ENCODE data around the gene PTPRE.

DNA sequence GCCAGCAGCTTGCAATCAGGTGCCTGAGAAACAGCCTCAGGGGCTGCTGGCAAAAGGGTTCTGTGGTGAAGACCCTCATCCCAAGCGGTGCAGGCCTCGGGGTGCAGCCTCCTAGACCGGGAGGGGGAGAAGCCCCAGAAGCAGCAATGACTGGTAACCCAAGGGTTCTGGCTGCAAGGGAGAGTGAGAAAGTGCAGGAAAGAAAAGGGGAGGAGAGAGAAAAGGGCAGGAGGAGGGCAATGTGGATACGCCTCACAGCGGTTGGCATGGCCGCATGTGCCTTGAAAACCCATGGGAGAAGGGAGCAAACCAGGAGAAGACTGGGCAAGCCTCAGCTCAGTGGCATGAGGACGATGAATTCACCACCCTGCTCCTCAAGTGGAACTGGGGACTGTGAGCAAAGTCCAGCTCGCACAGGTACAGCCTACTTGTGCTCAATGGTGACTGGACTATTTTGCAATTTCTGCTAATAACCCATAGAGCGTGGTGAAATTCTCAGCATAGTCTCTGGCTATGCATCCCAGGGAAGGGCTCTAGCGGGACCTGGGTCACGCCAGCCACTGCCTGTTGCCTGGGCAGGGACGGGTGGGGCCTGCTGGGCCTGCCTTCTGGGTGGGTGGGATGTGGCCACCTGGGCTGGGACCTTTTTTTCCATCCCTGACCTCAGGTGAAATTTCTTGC lies 20.4 kb upstream of the PTPRE start:
- TF ChIP-seq, protein P1, sequence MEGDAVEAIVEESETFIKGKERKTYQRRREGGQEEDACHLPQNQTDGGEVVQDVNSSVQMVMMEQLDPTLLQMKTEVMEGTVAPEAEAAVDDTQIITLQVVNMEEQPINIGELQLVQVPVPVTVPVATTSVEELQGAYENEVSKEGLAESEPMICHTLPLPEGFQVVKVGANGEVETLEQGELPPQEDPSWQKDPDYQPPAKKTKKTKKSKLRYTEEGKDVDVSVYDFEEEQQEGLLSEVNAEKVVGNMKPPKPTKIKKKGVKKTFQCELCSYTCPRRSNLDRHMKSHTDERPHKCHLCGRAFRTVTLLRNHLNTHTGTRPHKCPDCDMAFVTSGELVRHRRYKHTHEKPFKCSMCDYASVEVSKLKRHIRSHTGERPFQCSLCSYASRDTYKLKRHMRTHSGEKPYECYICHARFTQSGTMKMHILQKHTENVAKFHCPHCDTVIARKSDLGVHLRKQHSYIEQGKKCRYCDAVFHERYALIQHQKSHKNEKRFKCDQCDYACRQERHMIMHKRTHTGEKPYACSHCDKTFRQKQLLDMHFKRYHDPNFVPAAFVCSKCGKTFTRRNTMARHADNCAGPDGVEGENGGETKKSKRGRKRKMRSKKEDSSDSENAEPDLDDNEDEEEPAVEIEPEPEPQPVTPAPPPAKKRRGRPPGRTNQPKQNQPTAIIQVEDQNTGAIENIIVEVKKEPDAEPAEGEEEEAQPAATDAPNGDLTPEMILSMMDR (IDR thresholded peaks at IDR 0.05; ENCODE audit: low read depth, low read length, missing input control), result no peak
- no peak for TF ChIP-seq TAF1 (conservative IDR thresholded peaks at IDR 0.05)
- no peak for TF ChIP-seq RAD21 (IDR thresholded peaks at IDR 0.05)
- TF ChIP-seq, protein P2, sequence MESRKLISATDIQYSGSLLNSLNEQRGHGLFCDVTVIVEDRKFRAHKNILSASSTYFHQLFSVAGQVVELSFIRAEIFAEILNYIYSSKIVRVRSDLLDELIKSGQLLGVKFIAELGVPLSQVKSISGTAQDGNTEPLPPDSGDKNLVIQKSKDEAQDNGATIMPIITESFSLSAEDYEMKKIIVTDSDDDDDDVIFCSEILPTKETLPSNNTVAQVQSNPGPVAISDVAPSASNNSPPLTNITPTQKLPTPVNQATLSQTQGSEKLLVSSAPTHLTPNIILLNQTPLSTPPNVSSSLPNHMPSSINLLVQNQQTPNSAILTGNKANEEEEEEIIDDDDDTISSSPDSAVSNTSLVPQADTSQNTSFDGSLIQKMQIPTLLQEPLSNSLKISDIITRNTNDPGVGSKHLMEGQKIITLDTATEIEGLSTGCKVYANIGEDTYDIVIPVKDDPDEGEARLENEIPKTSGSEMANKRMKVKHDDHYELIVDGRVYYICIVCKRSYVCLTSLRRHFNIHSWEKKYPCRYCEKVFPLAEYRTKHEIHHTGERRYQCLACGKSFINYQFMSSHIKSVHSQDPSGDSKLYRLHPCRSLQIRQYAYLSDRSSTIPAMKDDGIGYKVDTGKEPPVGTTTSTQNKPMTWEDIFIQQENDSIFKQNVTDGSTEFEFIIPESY (IDR thresholded peaks at IDR 0.05), result peak; percentile 49
- TF ChIP-seq JUND (IDR thresholded peaks at IDR 0.05), result peak in 1 of 2 donors; percentile 81

Data from liver (tissue), 3 donors.